Glutamatergic neuron (in vitro differentiated cells): ENCODE measurements around the gene MPIG6B. TPM values are rescaled to one million over a fixed set of nuclear protein-coding genes. Genes with fewer than 3 reads are reported as not detected.

ENCODE experiments used
- DNase-seq: peaks from one replicate; pipeline ENCODE4 v3.0.0; 2022
- H3K27ac Mint-ChIP-seq: one replicate; pipeline ENCODE4 v1.8.0; 2020; ENCODE audit warnings: mild to moderate bottlenecking, mixed read lengths, inconsistent platforms; ENCODE audit not compliant: unreplicated experiment
- H3K27me3 Mint-ChIP-seq: one replicate; pipeline ENCODE4 v1.8.0; 2020; ENCODE audit warnings: mild to moderate bottlenecking, moderate library complexity, mixed read lengths, inconsistent platforms; ENCODE audit not compliant: unreplicated experiment
- H3K36me3 Mint-ChIP-seq: one replicate; pipeline ENCODE4 v1.8.0; 2020; ENCODE audit warnings: mild to moderate bottlenecking, mixed read lengths, inconsistent platforms; ENCODE audit not compliant: unreplicated experiment
- H3K4me1 Mint-ChIP-seq: one replicate; pipeline ENCODE4 v1.8.0; 2020; ENCODE audit warnings: mild to moderate bottlenecking, low read depth, mixed read lengths, inconsistent platforms; ENCODE audit not compliant: unreplicated experiment
- H3K4me3 Mint-ChIP-seq: one replicate; pipeline ENCODE4 v1.8.0; 2020; ENCODE audit warnings: mild to moderate bottlenecking, mixed read lengths, inconsistent platforms; ENCODE audit not compliant: unreplicated experiment
- H3K9me3 Mint-ChIP-seq: one replicate; pipeline ENCODE4 v1.8.0; 2020; ENCODE audit warnings: mild to moderate bottlenecking, moderate library complexity, mixed read lengths, inconsistent platforms; ENCODE audit not compliant: unreplicated experiment
- CTCF ChIP-seq: fragments of 200-600 bp; sonication (generic); IDR thresholded peaks from one replicate; pipeline ENCODE4 v1.5.0; 2021; ENCODE audit not compliant: partially characterized antibody, unreplicated experiment
- total RNA-seq: library from RNA; stranded (reverse); fragmentation: NEBNext Ultra II Directional; extraction: Animal tissue kit (Norgen Biotek cat#: 25700); gene quantifications from one replicate; pipeline ENCODE4 v1.2.1, GENCODE V29; 2021; ENCODE audit not compliant: unreplicated experiment

The MPIG6B gene
- total RNA-seq, 1 donor from 2014 or later = not detected

GRCh38 chr6:31765910-31766794 lies 43.0 kb downstream of the MPIG6B start:
- H3K27ac Mint-ChIP-seq = no peak overlapping the region
- H3K36me3 Mint-ChIP-seq = no peaks in the 10 kb centered on the region
- no peak for DNase-seq
- H3K9me3 Mint-ChIP-seq = no peaks in the 10 kb centered on the region
- no peak for TF ChIP-seq CTCF
- peaks cover 2% of the 10 kb centered on the region for H3K27me3 Mint-ChIP-seq
- H3K4me3 Mint-ChIP-seq = no peak overlapping the region
- H3K4me1 Mint-ChIP-seq = peaks cover 5% of the 10 kb centered on the region

GRCh38 chr6:31767096-31767645 lies 44.0 kb downstream of the MPIG6B start:
- no peak overlapping the region for H3K4me3 Mint-ChIP-seq
- H3K4me1 Mint-ChIP-seq = peaks cover 5% of the 10 kb centered on the region
- peaks cover 2% of the 10 kb centered on the region for H3K27me3 Mint-ChIP-seq
- DNase-seq = no peak
- H3K9me3 Mint-ChIP-seq = no peaks in the 10 kb centered on the region
- H3K27ac Mint-ChIP-seq = no peak overlapping the region
- no peak for TF ChIP-seq CTCF
- H3K36me3 Mint-ChIP-seq = no peaks in the 10 kb centered on the region

- no peak overlapping the region for H3K27ac Mint-ChIP-seq
- H3K36me3 Mint-ChIP-seq = no peaks in the 10 kb centered on the region
- peaks cover 3% of the 10 kb centered on the region for H3K4me1 Mint-ChIP-seq
- H3K27me3 Mint-ChIP-seq = no peaks in the 10 kb centered on the region
- H3K9me3 Mint-ChIP-seq = no peaks in the 10 kb centered on the region
- no peak for DNase-seq
- H3K4me3 Mint-ChIP-seq = no peak overlapping the region
- TF ChIP-seq CTCF = no peak
These were observed 45.4 kb downstream of the MPIG6B start for GRCh38 chr6:31768363-31769257.

- peak; percentile 60 for TF ChIP-seq CTCF
- no peak overlapping the region for H3K27ac Mint-ChIP-seq
- DNase-seq = peak; percentile 56
- no peaks in the 10 kb centered on the region for H3K9me3 Mint-ChIP-seq
- no peaks in the 10 kb centered on the region for H3K27me3 Mint-ChIP-seq
- H3K4me1 Mint-ChIP-seq = no peaks in the 10 kb centered on the region
- H3K4me3 Mint-ChIP-seq = no peak overlapping the region
- H3K36me3 Mint-ChIP-seq = no peaks in the 10 kb centered on the region
These were observed 46.7 kb downstream of the MPIG6B start for GRCh38 chr6:31769684-31770371.
